ENCODE data around the gene ASB18.

ASB18 gene

DNA sequence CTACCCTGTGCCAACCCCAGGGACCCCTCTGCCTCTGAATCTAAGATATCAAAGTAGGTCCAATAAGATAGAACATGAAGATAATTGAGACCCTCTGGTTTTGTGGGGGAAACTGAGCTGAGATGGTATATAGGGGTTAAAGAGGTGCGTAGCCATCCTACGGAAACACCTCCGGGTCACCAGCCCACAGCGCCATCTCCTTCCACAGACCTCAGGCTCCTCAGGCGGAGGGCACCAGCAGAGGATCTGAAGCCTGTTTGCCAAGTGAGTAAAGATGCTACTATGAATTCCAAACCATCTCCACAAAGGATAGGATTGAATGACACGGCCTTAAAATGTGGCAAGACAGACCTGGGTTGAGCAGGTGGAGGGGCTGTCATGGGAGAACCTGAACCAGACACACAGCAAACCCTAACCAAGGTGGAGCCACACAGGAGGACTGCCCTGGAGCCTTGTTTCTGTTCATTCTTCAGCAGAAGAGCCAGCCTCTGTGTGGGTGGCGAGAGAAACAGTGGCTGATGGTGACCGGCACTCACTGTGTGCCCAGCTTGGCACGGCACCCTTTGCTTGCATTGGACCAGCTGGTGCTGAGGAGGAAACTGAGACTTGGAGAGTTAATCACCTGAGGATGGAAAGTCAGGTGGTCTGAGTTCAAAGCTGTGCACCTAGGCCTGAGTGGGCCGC is 106.2 kb downstream of the ASB18 start:
- TF ChIP-seq CTCF (IDR thresholded peaks at IDR 0.05) (no peak), ZFX (IDR thresholded peaks at IDR 0.05; ENCODE audit: borderline replicate concordance) (no peak)
- no peak overlapping the region for H3K27ac ChIP-seq

DNA sequence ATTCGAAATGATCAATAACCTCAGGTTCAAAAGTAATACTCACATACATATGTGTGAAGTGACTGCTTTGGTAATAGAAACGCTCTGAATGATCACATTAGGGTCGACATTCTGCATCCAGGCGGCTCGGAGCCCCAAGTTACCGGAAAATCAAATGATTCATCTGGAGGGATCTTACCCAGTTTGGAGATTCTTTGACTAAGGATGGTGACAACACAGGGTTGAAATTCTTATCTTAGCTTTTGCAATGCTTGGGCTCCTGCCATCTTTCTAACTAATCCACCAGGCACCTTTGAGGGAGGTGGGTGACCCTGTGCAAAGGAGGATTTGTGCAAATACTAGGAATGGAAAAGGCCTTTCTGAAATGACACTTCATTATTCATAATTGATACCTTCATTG is 106.8 kb downstream of the ASB18 start:
- TF ChIP-seq CTCF (IDR thresholded peaks at IDR 0.05) (no peak), ZFX (IDR thresholded peaks at IDR 0.05; ENCODE audit: borderline replicate concordance) (no peak)
- H3K27ac ChIP-seq: no peak overlapping the region

DNA sequence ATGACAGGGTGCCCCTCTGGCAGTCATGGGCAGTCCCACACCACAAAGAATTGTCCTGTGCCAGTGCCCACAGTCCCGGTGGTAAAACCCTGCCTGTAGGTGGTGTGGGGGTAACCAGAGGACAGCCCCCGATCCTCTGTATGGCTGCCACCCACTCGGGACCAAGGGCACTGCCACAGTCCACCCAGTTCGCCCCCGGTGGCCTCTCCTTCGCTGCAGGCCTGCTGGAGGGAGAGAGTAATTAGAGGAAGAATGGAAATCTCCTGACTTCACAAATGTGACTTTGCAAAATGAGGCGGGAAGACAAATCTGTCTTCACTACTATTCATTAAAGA is 107.4 kb downstream of the ASB18 start:
- TF ChIP-seq CTCF (IDR thresholded peaks at IDR 0.05) (no peak), ZFX (IDR thresholded peaks at IDR 0.05; ENCODE audit: borderline replicate concordance) (no peak)
- no peak overlapping the region for H3K27ac ChIP-seq

DNA sequence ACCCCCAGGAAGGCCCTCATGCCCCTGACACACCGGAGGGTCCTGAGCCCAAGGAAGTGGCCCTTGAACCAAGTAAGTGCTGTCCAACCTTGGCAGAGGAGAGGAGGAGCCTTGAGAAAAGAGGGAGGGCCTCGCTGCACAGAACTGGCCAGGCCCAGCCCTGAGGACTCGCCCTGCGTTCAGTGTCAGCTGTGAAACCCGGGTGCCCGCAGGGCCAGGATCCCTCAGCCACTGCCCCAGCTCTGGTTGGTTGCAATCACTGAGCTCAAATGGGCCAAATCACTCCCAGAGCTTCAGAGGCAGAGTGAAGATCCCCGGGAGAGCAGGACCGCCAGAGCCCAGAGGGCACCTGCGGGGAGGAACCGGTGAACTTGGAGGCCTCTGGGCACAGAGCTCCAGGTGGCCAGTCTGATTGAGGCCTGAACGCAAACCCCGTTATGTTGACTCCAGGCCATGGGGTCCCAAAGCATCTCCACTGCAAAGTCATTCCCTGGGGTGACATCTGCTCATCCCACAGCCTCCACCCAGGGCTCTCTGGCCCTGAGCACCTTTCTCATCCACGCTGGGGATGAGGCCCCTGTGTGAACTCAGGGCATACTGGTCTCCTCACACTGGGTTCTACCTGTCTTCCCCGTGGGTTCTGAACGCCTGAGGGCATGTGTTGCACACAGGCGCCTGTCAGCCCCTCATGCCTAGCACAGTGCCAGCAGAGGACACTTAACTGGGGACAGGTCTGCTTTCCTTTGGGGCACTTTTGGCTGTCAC is 107.9 kb downstream of the ASB18 start:
- TF ChIP-seq CTCF (IDR thresholded peaks at IDR 0.05) (no peak), ZFX (IDR thresholded peaks at IDR 0.05; ENCODE audit: borderline replicate concordance) (no peak)
- H3K27ac ChIP-seq: no peak overlapping the region

DNA sequence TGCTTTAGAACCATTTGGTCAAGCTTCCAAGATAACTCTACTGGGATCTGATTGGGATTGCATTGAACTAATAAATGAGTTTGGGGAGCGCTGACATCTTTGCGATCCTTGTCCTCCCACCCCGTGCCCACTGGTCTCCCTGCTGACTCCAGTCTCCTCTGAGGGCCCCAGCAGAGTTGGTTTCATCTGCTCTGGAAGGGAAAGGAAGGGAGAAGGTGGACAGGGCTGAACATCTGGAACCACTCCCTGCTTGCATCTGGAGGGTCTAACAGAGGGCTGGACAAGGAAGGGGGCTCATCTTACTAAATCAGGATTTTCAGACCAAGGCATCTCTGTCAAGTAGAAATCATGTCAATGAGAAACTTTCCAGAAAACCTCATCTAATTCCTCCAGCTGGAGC is 108.8 kb downstream of the ASB18 start:
- no peak overlapping the region for H3K27ac ChIP-seq
- no peak for TF ChIP-seq ZFX (IDR thresholded peaks at IDR 0.05; ENCODE audit: borderline replicate concordance)
- no peak for TF ChIP-seq CTCF (IDR thresholded peaks at IDR 0.05)

DNA sequence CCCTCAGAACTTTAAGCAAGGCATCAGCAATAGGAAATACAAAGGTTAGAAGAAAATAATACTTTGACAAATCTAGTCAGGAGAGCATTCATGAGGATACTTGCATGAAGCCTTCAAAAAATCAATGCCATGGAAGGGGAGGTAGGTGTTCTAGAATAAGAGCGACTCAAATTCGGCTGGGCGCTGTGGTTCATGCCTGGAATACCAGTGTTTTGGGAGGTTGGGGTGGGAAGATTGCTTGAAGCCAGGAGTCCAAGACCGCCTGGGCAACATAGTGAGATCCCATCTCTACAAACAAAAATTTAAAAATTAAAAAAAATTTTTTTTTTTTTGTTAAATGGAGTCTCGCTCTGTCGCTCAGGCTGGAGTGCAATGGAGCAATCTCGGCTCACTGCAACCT is 117.8 kb downstream of the ASB18 start:
- TF ChIP-seq CTCF (IDR thresholded peaks at IDR 0.05): no peak
- no peak for TF ChIP-seq ZFX (IDR thresholded peaks at IDR 0.05; ENCODE audit: borderline replicate concordance)

DNA sequence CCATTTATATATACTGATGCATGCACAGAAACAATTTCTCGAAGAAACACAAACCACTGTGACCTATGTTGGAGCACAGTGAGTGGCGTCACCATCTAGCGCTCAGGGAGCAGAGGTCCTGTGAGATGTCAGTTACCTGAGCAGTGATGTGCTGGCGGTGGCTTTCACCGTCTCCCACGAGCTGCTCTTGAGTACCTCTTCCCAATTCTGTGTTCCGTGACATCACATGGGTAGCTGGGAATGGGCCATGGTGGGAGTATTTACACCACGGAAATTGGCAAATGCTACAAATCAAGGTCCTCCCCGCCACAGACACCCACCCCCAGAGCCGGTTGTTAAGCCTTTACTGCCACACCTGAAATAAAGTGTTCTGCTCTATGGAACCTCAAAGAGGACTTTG is 120.4 kb downstream of the ASB18 start:
- H3K27ac ChIP-seq: no peak overlapping the region
- TF ChIP-seq CTCF (IDR thresholded peaks at IDR 0.05) (no peak), ZFX (IDR thresholded peaks at IDR 0.05; ENCODE audit: borderline replicate concordance) (no peak)

More for the DNA sequence above, 117.8 kb downstream of the ASB18 start:
- H3K27ac ChIP-seq: no peak overlapping the region

Data from 22Rv1 (cell line).